Activated CD4-positive, alpha-beta T cell treated with anti-CD3 and anti-CD28 coated beads, Interleukin-2, amount 50 U/mL, for 4 hours (primary cell): Measurements from ENCODE around the gene TRMT11.
"Not testable (repeated sequence)": the region's sequence is repeated elsewhere in the genome, so short reads cannot be mapped to it uniquely, and the experiment has no call there.

Experiments
- DNase-seq, 2 experiments: peaks; one replicate each; pipeline ENCODE4 v3.0.0-alpha.2; 2020

TRMT11 gene

GRCh38 chr6:126048635-126049034 is 62.3 kb downstream of the TRMT11 start:
- no peak for DNase-seq

- no peak for DNase-seq
Observed at GRCh38 chr6:126050795-126051194, 64.5 kb downstream of the TRMT11 start.

- DNase-seq: no peak
Observed at GRCh38 chr6:126051791-126052190, 65.5 kb downstream of the TRMT11 start.

- DNase-seq: no peak
Observed at GRCh38 chr6:126052485-126052884, 66.1 kb downstream of the TRMT11 start.

- no peak for DNase-seq
Observed at GRCh38 chr6:126054258-126054702, 67.9 kb downstream of the TRMT11 start.

- DNase-seq: no peak
Observed at GRCh38 chr6:126054802-126055201, 68.5 kb downstream of the TRMT11 start.

GRCh38 chr6:126055449-126055848 is 69.1 kb downstream of the TRMT11 start:
- no peak for DNase-seq

- no peak for DNase-seq
Observed at GRCh38 chr6:126056355-126057004, 70.1 kb downstream of the TRMT11 start.

GRCh38 chr6:126058085-126058484 is 71.7 kb downstream of the TRMT11 start:
- DNase-seq: not testable (repeated sequence)

GRCh38 chr6:126060400-126060799 is 74.1 kb downstream of the TRMT11 start:
- DNase-seq: no peak

- DNase-seq: no peak
Observed at GRCh38 chr6:126063512-126064146, 77.3 kb downstream of the TRMT11 start.

- no peak for DNase-seq
Observed at GRCh38 chr6:126064257-126064747, 78.0 kb downstream of the TRMT11 start.

GRCh38 chr6:126064748-126065401 is 78.5 kb downstream of the TRMT11 start:
- no peak for DNase-seq

- DNase-seq: no peak
Observed at GRCh38 chr6:126066053-126067048, 80.0 kb downstream of the TRMT11 start.

- DNase-seq: no peak
Observed at GRCh38 chr6:126067073-126067472, 80.7 kb downstream of the TRMT11 start.

- no peak for DNase-seq
Observed at GRCh38 chr6:126069449-126069848, 83.1 kb downstream of the TRMT11 start.

GRCh38 chr6:126071000-126071647 is 84.8 kb downstream of the TRMT11 start:
- no peak for DNase-seq

- no peak for DNase-seq
Observed at GRCh38 chr6:126072172-126072571, 85.8 kb downstream of the TRMT11 start.

GRCh38 chr6:126072834-126073233 is 86.5 kb downstream of the TRMT11 start:
- DNase-seq: no peak

GRCh38 chr6:126075335-126076071 is 89.2 kb downstream of the TRMT11 start:
- DNase-seq: no peak

GRCh38 chr6:126076992-126077664 is 90.8 kb downstream of the TRMT11 start:
- DNase-seq: no peak
